ENCODE results near the gene OPA3. TPM values are rescaled to one million over a fixed set of nuclear protein-coding genes. Genes with fewer than 3 reads are reported as not detected.

OPA3 gene
- total and polyA plus RNA-seq, 2 donors (not counting 1 experiment from before 2014, with no cell fraction given) = 7.3 to 11.2 TPM

- peak overlapping the region; percentile 94 for H3K27ac Mint-ChIP-seq
- H3K36me3 ChIP-seq (replicated peaks in 1 of 2; ENCODE audit: control extremely low read depth in 1 of 2, control insufficient read depth in 1 of 2, extremely low read depth in 1 of 2, insufficient read depth in 2 of 2, low read length in 1 of 2) = peaks cover 0 to 2% of the 10 kb centered on the region in 2 experiments
These were observed 78.2 kb downstream of the OPA3 start for GRCh38 chr19:45506246-45506988.

More at GRCh38 chr19:45506246-45506988, 78.2 kb downstream of the OPA3 start:
- Histone ChIP-seq H3K79me2 (ENCODE audit: control insufficient read depth, insufficient read depth, low read length) (peaks cover 60% of the 10 kb centered on the region), H3K9me3 (ENCODE audit: control extremely low read depth in 1 of 3, control insufficient read depth in 2 of 3, insufficient read depth in 1 of 3, low read length in 2 of 3) (peaks cover 0 to 3% (median 0%) of the 10 kb centered on the region in 3 donors), H2AFZ (ENCODE audit: insufficient read depth, low read depth, low read length, poor library complexity, severe bottlenecking) (peak overlapping the region; percentile 71), H3K27me3 (replicated peaks in 1 of 4; ENCODE audit: control extremely low read depth in 1 of 4, control insufficient read depth in 3 of 4, insufficient read depth in 4 of 4, low read length in 3 of 4) (no peaks in the 10 kb centered on the region), H3K9ac (ENCODE audit: low read length) (peak overlapping the region; percentile 90), H3K4me1 (ENCODE audit: control insufficient read depth in 2 of 2, insufficient read depth in 2 of 2, low read length in 2 of 2) (peaks cover 26 to 43% of the 10 kb centered on the region in 2 donors), H3K4me2 (replicated peaks; ENCODE audit: low read depth, low read length, poor library complexity, severe bottlenecking) (peak overlapping the region; percentile 84), H3K27ac (ENCODE audit: low read length in 2 of 2) (peak overlapping the region; percentile 83 to 87), H3K4me3 (ENCODE audit: control extremely low read depth in 1 of 5, extremely low read depth in 1 of 5, insufficient read depth in 1 of 5, low read depth in 2 of 5, low read length in 4 of 5) (peak overlapping the region; percentile 63 to 96 (median 84)), H4K20me1 (ENCODE audit: control insufficient read depth, insufficient read depth, low read length, poor library complexity, severe bottlenecking) (peaks cover 27% of the 10 kb centered on the region)
- 5% methylated on average over 32 of the region's 47 CpGs for WGBS (ENCODE audit: insufficient coverage)
- CTCF ChIA-PET = interaction anchor here (0.7 to 2.8 kb wide), 7 partner anchors 12 to 187 kb away, joined by 3 to 16 read pairs (median 5); no protein-coding TSS in a partner anchor
- Mint-ChIP-seq H3K4me1 (peaks cover 54% of the 10 kb centered on the region), H3K27me3 (no peaks in the 10 kb centered on the region), H3K4me3 (peak overlapping the region; percentile 94), H3K9me3 (ENCODE audit: insufficient read depth) (no peaks in the 10 kb centered on the region)
- intact Hi-C loops (cut with micrococcal nuclease) = loop anchor here (1.0 to 5.0 kb wide), 6 partner anchors 9 to 381 kb away; partner anchors contain the start of genes DMWD, IRF2BP1, QPCTL and RTN2
- peak; percentile 74 for ATAC-seq (ENCODE audit: low read depth)
- POLR2A ChIA-PET = interaction anchor here (0.8 to 1.3 kb wide), 2 partner anchors 139 to 186 kb away, joined by 3 to 4 read pairs; partner anchors contain the start of gene QPCTL
- TF ChIP-seq EZH2 (IDR thresholded peaks at IDR 0.05; ENCODE audit: borderline replicate concordance, insufficient read depth, low read depth, low read length, poor library complexity, severe bottlenecking) = no peak
- TF ChIP-seq CTCF (IDR thresholded peaks at IDR 0.05) = peak; percentile 63
- DNase-seq = peak; percentile 98

All from B cell (primary cell).